ENCODE results near the gene SMPDL3A. TPM values are rescaled to one million over a fixed set of nuclear protein-coding genes. Genes with fewer than 3 reads are reported as not detected.
"Not testable (repeated sequence)": the region's sequence is repeated elsewhere in the genome, so short reads cannot be mapped to it uniquely, and the experiment has no call there.

SMPDL3A gene
- total RNA-seq (under 1 TPM in 1 of 2 experiments, not detected in 1; 0.21 TPM), polyA plus RNA-seq (not detected), total RNA-seq (0 to 0.06 (median 0) reads per million in 6 experiments)

- Mint-ChIP-seq H3K4me3 (peak within 1 kb of the TSS; percentile 77 to 90 (median 86)), H3K27me3 (peaks cover 32 to 80% (median 60%) of the 10 kb centered on the region in 5 donors), H3K27ac (peak within 1 kb of the TSS in 3 of 10 donors; percentile 46 to 56 (median 51)), H3K36me3 (peaks cover 0 to 4% (median 0%) of the 10 kb centered on the region in 3 donors), H3K9me3 (no peaks in the 10 kb centered on the region), H3K4me1 (peaks cover 6 to 26% (median 17%) of the 10 kb centered on the region in 4 donors)
- ATAC-seq (peak; percentile 45 to 47), DNase-seq (peak in 3 of 10 donors; percentile 3 to 5 (median 5))
- POLR2A ChIA-PET: no interaction called here
These were observed at the start of gene SMPDL3A for GRCh38 chr6:122789182-122790027. TSS of gene SMPDL3A (plus strand) at chr6:122789258. CDS start at chr6:122789347, 89 bp downstream.

GRCh38 chr6:122740091-122740490 lies 49.0 kb upstream of the SMPDL3A start:
- H3K27me3 Mint-ChIP-seq: peaks cover 0 to 5% (median 2%) of the 10 kb centered on the region in 5 donors
- ATAC-seq (no peak), DNase-seq (no peak)
- no peaks in the 10 kb centered on the region for H3K36me3 Mint-ChIP-seq
- H3K27ac Mint-ChIP-seq: no peak overlapping the region
- POLR2A ChIA-PET: no interaction called here
- no peak overlapping the region for H3K4me3 Mint-ChIP-seq
- H3K9me3 Mint-ChIP-seq: no peaks in the 10 kb centered on the region
- H3K4me1 Mint-ChIP-seq: no peaks in the 10 kb centered on the region

- POLR2A ChIA-PET: no interaction called here
- Mint-ChIP-seq H3K4me1 (no peaks in the 10 kb centered on the region), H3K27me3 (peaks cover 0 to 5% (median 0%) of the 10 kb centered on the region in 5 donors)
These were observed 48.1 kb upstream of the SMPDL3A start for GRCh38 chr6:122740936-122741335.

GRCh38 chr6:122744247-122744646 lies 44.8 kb upstream of the SMPDL3A start:
- ATAC-seq, H3K27ac Mint-ChIP-seq, H3K4me1 Mint-ChIP-seq, POLR2A ChIA-PET, DNase-seq, H3K9me3 Mint-ChIP-seq, H3K4me3 Mint-ChIP-seq, H3K27me3 Mint-ChIP-seq, H3K36me3 Mint-ChIP-seq: not testable (repeated sequence)

More at GRCh38 chr6:122740936-122741335, 48.1 kb upstream of the SMPDL3A start:
- ATAC-seq (no peak), DNase-seq (no peak)
- Mint-ChIP-seq H3K9me3 (no peaks in the 10 kb centered on the region), H3K36me3 (no peaks in the 10 kb centered on the region), H3K27ac (no peak overlapping the region), H3K4me3 (no peak overlapping the region)

- ATAC-seq, H3K4me3 Mint-ChIP-seq, H3K4me1 Mint-ChIP-seq, DNase-seq, H3K9me3 Mint-ChIP-seq, POLR2A ChIA-PET, H3K27me3 Mint-ChIP-seq, H3K27ac Mint-ChIP-seq, H3K36me3 Mint-ChIP-seq: not testable (repeated sequence)
These were observed 44.2 kb upstream of the SMPDL3A start for GRCh38 chr6:122744856-122745255.

GRCh38 chr6:122746688-122747087 lies 42.4 kb upstream of the SMPDL3A start:
- no peak for ATAC-seq
- POLR2A ChIA-PET: no interaction called here

GRCh38 chr6:122747573-122747972 lies 41.5 kb upstream of the SMPDL3A start:
- POLR2A ChIA-PET: no interaction called here
- Mint-ChIP-seq H3K9me3 (peaks cover 0 to 3% (median 0%) of the 10 kb centered on the region in 9 donors), H3K4me3 (no peak overlapping the region), H3K27me3 (no peaks in the 10 kb centered on the region), H3K4me1 (peaks cover 16 to 30% (median 23%) of the 10 kb centered on the region in 4 donors), H3K36me3 (no peaks in the 10 kb centered on the region), H3K27ac (peak overlapping the region in 2 of 10 donors; percentile 3 to 10)
- ATAC-seq (no peak), DNase-seq (no peak)

More at GRCh38 chr6:122746688-122747087, 42.4 kb upstream of the SMPDL3A start:
- no peaks in the 10 kb centered on the region for H3K27me3 Mint-ChIP-seq
- peaks cover 0 to 3% (median 0%) of the 10 kb centered on the region in 9 donors for H3K9me3 Mint-ChIP-seq
- H3K4me3 Mint-ChIP-seq: no peak overlapping the region
- H3K27ac Mint-ChIP-seq: no peak overlapping the region
- DNase-seq: no peak
- H3K4me1 Mint-ChIP-seq: peaks cover 13 to 22% (median 17%) of the 10 kb centered on the region in 4 donors
- H3K36me3 Mint-ChIP-seq: no peaks in the 10 kb centered on the region

GRCh38 chr6:122748945-122749344 lies 40.1 kb upstream of the SMPDL3A start:
- H3K27ac Mint-ChIP-seq, H3K9me3 Mint-ChIP-seq: not testable (repeated sequence)

GRCh38 chr6:122749451-122750050 lies 39.5 kb upstream of the SMPDL3A start:
- no peak for ATAC-seq
- POLR2A ChIA-PET: no interaction called here
- Mint-ChIP-seq H3K4me3 (no peak overlapping the region), H3K27me3 (no peaks in the 10 kb centered on the region), H3K27ac (peak overlapping the region in 1 of 10 donors; percentile 19), H3K36me3 (no peaks in the 10 kb centered on the region), H3K4me1 (peaks cover 18 to 38% (median 33%) of the 10 kb centered on the region in 4 donors), H3K9me3 (peaks cover 0 to 3% (median 0%) of the 10 kb centered on the region in 9 donors)
- no peak for DNase-seq

More at GRCh38 chr6:122748945-122749344, 40.1 kb upstream of the SMPDL3A start:
- H3K4me1 Mint-ChIP-seq: peaks cover 16 to 37% (median 30%) of the 10 kb centered on the region in 4 donors
- H3K27me3 Mint-ChIP-seq, DNase-seq, H3K4me3 Mint-ChIP-seq, H3K36me3 Mint-ChIP-seq, POLR2A ChIA-PET, ATAC-seq: not testable (repeated sequence)

GRCh38 chr6:122751326-122751725 lies 37.7 kb upstream of the SMPDL3A start:
- DNase-seq: peak in 3 of 10 donors; percentile 10 to 43 (median 41)
- Mint-ChIP-seq H3K4me1 (peaks cover 20 to 43% (median 34%) of the 10 kb centered on the region in 4 donors), H3K27ac (peak overlapping the region; percentile 58 to 96 (median 92)), H3K27me3 (no peaks in the 10 kb centered on the region), H3K9me3 (peaks cover 0 to 5% (median 0%) of the 10 kb centered on the region in 9 donors), H3K4me3 (peak overlapping the region; percentile 30 to 78 (median 72)), H3K36me3 (no peaks in the 10 kb centered on the region)
- peak; percentile 62 to 87 for ATAC-seq
- POLR2A ChIA-PET: no interaction called here

GRCh38 chr6:122752459-122752858 lies 36.6 kb upstream of the SMPDL3A start:
- no peaks in the 10 kb centered on the region for H3K36me3 Mint-ChIP-seq
- peaks cover 0 to 5% (median 0%) of the 10 kb centered on the region in 9 donors for H3K9me3 Mint-ChIP-seq
- H3K4me3 Mint-ChIP-seq: no peak overlapping the region
- POLR2A ChIA-PET: no interaction called here
- H3K27ac Mint-ChIP-seq: peak overlapping the region in 9 of 10 donors; percentile 8 to 96 (median 80)
- ATAC-seq: no peak
- H3K4me1 Mint-ChIP-seq: peaks cover 18 to 38% (median 32%) of the 10 kb centered on the region in 4 donors
- DNase-seq: no peak
- H3K27me3 Mint-ChIP-seq: no peaks in the 10 kb centered on the region

GRCh38 chr6:122753000-122753687 lies 35.9 kb upstream of the SMPDL3A start:
- H3K36me3 Mint-ChIP-seq: no peaks in the 10 kb centered on the region
- ATAC-seq (no peak), DNase-seq (no peak)
- peaks cover 16 to 35% (median 30%) of the 10 kb centered on the region in 4 donors for H3K4me1 Mint-ChIP-seq
- H3K27me3 Mint-ChIP-seq: no peaks in the 10 kb centered on the region
- H3K4me3 Mint-ChIP-seq: no peak overlapping the region
- POLR2A ChIA-PET: no interaction called here
- H3K9me3 Mint-ChIP-seq: peaks cover 0 to 3% (median 0%) of the 10 kb centered on the region in 9 donors
- peak overlapping the region in 7 of 10 donors; percentile 8 to 85 (median 58) for H3K27ac Mint-ChIP-seq

Data from naive thymus-derived CD8-positive, alpha-beta T cell (primary cell).